Measurements from ENCODE around the gene KIR2DL1.
"Not testable (repeated sequence)": the region's sequence is repeated elsewhere in the genome, so short reads cannot be mapped to it uniquely, and the experiment has no call there.

KIR2DL1 gene

DNA sequence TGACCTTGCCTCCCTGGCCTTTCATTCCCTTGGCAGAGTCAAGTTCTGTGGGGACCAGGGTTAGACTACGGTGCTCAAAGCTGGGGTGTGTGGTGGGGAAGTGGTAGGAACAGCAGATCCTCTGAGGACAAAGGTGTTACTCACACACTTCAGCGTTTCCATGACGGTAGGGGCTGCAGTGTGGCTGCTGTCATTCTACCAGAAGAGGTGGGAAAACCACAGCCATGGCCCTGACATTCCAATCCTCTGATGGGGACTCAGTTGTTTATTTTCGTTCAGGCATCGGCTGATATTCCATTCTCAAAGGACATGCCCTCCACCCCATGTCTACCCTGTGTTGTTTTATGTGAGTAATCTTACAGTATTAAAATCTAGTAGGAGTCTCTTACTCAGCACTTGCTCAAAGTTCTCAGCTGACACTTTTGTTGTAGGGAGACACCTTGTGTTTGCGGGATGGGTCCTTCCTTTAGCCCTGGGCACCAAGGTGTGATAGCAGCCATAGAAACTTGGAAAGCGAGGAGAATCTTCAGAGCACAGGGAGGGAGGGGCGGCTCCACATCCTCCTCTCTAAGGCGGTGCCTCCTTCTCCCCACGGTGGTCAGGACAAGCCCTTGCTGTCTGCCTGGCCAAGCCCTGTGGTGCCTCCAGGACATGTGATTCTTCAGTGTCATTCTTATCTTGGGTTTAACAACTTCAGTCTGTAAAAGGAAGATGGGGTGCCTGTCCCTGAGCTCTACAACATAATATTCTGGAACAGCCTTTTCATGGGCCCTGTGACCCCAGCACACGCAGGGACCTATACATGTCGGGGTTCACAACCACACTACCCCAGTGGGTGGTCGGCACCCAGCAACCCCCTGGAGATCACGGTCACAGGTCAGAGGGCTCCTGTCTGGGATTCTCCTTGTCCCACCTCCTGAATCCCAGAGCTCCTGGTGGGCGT lies 1.7 kb downstream of the KIR2DL1 start:
- DNase-seq (ENCODE audit: low spot score) = peak; percentile 26

DNA sequence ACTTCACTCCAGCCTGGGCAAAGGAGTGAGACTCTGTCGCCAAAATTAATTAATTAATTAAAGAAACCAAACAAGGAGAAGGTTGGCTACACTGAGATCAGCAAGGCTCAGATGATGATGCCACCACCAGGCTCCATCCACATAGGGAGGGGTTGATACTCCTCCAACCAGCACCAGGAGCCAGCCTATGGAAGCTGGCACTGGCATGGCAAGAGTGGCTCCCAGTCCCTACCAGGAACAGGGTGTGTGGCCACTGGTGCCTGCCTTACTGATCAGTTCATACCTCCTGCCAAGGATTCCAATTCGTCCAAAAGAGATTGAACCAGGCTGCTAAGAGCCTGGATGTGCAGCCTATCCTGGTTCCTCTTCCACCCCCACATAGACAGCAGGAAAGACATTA lies 3.1 kb downstream of the KIR2DL1 start:
- DNase-seq (ENCODE audit: low spot score) = not testable (repeated sequence)

DNA sequence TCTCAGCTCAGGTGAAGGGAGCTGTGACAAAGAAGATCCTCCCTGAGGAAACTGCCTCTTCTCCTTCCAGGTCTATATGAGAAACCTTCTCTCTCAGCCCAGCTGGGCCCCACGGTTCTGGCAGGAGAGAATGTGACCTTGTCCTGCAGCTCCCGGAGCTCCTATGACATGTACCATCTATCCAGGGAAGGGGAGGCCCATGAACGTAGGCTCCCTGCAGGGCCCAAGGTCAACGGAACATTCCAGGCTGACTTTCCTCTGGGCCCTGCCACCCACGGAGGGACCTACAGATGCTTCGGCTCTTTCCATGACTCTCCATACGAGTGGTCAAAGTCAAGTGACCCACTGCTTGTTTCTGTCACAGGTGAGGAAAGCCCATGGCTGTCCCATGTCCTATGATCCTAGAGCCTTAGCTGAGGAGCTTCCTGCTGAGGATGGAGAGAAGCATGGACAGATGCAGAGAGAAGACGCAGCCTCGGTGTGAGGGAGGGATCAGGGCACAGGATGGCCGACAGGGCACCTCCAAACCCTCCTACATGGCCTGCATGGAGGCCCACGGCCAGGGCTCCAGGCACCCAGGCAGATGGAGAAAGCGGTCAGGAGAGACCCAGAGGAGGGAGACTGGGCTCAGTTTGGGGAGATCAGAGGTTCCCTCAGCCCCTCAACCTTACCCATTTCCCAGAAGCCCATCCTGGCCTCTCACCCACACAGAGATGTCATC lies 5.7 kb downstream of the KIR2DL1 start:
- not testable (repeated sequence) for DNase-seq (ENCODE audit: low spot score)

DNA sequence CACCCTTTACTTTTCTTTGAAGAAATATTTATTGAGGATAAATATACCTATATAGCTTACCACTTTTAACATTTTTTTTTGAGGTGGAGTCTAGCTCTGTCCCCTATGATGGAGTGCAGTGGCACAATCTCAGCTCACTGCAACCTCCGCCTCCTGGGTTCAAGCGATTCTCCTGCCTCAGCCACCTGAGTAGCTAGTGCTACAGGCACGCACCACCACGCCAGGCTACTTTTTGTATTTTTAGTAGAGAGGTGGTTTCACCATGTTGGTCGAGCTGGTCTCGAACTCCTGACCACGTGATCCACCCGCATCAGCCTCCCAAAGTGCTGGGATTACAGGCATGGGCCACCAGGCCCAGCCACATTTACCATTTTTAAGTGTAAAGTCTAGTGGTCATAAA lies 6.2 kb downstream of the KIR2DL1 start:
- not testable (repeated sequence) for DNase-seq (ENCODE audit: low spot score)

DNA sequence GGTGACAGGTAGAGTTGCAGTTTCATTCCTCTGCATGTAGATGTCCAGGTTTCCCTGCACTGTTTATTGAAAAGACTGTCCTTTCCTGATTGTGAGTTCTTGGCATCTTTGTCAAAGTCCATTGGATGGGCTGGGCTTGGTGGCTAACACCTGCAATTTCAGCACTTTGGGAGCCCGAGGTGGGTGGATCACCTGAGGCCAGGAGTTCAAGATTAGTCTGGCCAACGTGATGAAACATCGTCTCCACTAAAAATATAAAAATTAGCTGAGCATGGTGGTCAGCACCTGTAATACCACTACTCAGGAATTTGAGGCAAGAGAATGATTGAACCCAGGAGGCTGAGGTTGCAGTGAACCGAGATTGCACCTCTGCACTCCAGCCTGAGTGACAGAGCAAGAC lies 8.3 kb downstream of the KIR2DL1 start:
- DNase-seq (ENCODE audit: low spot score) = not testable (repeated sequence)

DNA sequence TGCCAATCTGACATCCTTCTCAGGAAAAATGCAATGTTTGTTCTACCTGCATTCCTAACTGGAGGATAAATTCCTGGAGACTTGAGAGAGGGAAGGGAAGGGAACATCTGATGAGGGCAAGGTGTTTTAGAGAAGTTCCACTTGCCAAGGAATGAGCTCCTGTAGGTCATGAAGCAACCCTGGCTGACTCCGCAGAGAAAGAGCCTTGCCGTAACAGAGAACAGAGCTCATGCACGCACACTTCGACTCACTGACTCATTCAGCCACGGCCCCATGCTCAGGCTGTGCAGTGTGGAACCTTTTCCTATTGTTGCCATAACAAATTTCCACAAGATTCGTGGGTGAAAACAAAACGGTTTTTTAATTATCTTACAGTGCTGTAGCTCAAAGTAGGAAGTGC lies 9.3 kb downstream of the KIR2DL1 start:
- not testable (repeated sequence) for DNase-seq (ENCODE audit: low spot score)

DNA sequence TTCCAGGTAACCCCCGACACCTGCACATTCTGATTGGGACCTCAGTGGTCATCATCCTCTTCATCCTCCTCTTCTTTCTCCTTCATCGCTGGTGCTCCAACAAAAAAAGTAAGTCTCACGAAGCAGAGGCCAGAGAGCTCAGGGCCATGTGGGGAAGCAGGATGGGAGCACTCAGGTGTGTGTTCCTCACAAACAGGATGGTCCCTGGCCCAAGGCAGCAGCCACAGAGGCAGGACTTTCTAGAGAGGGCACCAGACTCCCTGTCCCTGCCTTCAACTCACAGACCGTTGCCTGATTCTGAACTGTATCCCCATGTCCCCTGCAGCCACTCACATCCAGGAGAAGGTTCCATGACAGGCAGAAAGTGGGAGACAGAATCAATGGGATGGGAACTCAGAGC lies 13.3 kb downstream of the KIR2DL1 start:
- not testable (repeated sequence) for DNase-seq (ENCODE audit: low spot score)

DNA sequence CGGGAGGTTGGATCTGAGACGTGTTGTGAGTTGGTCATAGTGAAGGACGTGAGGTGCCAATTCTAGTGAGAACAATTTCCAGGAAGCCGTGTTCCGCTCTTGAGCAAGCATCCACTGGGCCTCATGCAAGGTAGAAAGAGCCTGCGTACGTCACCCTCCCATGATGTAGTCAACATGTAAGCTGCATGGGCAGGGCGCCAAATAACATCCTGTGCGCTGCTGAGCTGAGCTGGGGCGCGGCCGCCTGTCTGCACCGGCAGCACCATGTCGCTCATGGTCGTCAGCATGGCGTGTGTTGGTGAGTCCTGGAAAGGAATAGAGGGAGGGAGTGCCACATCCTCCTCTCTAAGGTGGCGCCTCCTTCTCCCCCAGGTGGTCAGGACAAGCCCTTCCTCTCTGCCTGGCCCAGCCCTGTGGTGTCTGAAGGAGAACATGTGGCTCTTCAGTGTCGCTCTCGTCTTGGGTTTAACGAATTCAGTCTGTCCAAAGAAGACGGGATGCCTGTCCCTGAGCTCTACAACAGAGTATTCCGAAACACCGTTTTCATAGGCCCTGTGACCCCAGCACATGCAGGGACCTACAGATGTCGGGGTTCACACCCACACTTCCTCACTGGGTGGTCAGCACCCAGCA lies 16.6 kb downstream of the KIR2DL1 start:
- DNase-seq (ENCODE audit: low spot score) = not testable (repeated sequence)

DNA sequence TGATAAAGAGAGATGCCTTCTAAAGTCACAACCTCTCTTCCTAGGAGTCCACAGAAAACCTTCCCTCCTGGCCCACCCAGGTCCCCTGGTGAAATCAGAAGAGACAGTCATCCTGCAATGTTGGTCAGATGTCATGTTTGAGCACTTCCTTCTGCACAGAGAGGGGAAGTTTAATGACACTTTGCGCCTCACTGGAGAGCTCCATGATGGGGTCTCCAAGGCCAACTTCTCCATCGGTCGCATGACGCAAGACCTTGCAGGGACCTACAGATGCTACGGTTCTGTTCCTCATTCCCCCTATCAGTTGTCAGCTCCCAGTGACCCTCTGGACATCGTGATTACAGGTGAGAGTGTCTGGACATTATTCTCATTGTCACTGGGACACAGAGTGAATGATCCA lies 18.6 kb downstream of the KIR2DL1 start:
- DNase-seq (ENCODE audit: low spot score) = not testable (repeated sequence)

DNA sequence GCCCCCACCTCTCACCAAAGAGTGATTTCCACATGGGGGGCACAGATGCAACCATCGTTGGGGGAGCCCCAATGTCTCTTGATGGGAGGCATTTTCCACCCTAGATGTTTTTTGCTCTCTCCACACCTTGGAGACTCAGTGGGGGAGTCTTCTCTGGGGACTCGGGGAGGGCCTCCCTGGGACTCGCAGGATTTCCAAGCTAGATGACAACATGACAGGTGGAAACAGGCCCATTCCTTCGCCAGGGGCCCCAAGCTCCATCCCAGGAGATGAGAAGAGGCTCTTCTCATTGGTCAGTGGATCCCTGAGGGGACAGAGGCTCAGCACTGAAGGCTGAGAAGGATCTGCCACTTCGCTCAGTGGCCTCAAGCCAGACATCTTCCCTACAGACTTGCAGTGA lies 21.1 kb downstream of the KIR2DL1 start:
- no peak for DNase-seq (ENCODE audit: low spot score)

DNA sequence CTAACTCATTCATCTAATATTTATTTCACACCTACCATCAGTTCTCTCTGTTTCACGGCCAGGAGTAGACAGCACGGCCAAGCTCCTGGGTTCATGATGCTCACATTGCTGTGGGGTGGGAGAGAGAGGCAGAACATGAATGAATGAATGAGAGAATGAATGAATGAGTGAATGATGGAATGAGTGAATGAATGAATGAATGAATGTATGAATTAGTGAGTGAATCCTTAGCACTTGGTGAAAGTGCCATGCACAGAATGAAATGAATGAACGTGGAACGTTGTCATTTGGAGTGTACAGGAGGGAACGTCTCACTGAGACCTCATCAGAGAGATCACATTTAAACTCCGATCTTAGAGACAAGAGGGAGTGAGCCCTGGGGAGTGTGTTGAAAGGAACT lies 21.9 kb downstream of the KIR2DL1 start:
- no peak for DNase-seq (ENCODE audit: low spot score)

DNA sequence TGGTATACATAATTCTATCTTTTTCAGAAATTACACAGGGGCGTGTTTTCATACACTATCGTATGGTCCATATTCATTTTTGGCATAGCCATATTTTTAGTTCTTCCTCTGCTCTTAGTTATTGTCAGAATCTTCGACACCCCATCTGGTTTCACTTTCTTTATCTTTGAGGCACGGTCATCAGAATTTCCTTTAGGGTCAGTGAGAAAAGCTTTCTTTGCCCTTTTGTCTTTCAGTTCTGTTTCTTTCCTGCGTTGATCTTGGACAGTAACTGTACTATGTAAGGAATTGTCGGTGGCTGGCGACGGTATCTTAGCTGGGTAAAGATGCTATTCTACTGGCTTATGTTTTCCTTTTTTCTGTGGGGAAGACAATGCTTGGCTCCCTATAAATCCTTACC lies 23.2 kb downstream of the KIR2DL1 start:
- DNase-seq (ENCODE audit: low spot score) = no peak

DNA sequence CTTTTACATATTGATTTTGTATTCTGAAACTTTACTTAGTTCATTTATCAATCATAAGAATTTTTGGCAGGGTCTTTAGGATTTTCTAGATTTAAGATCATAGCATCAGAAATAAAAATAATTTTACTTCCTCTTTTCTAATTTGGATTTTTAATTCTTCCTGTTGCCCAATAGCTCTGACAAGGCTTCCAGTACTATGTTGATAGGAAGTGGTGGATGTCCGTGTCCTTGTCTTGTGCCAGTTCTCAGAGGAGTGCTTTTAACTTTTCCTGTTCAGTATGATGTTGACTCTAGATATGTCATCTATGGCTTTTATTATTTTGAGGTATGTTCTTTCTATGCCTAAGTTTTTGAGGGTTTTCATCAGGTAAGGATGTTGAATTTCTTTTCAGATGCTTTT lies 26.2 kb downstream of the KIR2DL1 start:
- no peak for DNase-seq (ENCODE audit: low spot score)

DNA sequence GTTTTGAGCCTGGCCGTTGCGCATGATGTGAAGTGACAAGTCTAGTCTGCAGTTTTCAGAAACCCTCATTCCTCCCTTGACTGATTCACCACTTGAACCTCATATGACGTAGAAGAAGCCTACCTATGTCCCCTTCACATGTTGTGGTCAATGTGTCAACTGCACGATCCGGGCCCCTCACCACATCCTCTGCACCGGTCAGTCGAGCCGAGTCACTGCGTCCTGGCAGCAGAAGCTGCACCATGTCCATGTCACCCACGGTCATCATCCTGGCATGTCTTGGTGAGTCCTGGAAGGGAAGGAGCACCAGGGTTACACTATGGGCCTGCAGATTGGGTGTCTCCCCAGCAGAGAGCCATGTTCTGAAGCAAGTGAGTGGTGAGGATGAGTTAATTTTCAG lies 33.8 kb downstream of the KIR2DL1 start, which contains the start of gene KIR2DL4:
TSS of gene KIR2DL4 (plus strand) at position 201 of the 400 bp plus-strand sequence. CDS start at position 243, 42 bp downstream.
- DNase-seq (ENCODE audit: low spot score) = no peak

DNA sequence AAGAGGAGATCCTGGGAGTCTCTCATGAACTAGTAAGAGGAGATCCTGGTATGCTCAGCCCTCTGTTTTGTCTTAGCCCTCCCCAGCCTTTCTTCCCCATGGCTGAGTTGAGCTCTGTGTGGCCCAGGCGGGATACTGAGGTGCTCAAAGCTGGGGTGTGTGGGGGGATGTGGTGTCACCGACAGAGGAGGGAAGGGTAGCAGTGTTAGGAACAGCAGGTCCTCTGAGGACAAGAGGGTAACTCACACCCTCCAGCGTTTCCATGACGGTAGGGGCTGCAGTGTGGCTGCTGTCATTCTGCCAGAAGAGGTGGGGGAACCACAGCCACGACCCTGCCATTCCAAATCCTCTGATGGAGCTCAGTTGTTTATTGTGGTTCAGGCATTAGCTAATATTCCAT lies 34.5 kb downstream of the KIR2DL1 start:
- DNase-seq (ENCODE audit: low spot score) = no peak

DNA sequence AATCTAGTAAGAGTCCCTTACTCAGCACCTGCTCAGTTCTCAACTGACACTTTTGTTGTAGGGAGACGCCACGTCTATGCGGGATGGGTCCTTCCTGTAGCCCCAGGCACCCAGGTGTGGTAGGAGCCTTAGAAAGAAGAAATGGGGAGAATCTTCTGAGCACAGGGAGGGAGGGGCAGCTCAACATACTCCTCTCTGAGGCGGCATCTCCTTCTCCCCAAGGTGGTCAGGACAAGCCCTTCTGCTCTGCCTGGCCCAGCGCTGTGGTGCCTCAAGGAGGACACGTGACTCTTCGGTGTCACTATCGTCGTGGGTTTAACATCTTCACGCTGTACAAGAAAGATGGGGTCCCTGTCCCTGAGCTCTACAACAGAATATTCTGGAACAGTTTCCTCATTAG lies 35.0 kb downstream of the KIR2DL1 start:
- DNase-seq (ENCODE audit: low spot score) = no peak

DNA sequence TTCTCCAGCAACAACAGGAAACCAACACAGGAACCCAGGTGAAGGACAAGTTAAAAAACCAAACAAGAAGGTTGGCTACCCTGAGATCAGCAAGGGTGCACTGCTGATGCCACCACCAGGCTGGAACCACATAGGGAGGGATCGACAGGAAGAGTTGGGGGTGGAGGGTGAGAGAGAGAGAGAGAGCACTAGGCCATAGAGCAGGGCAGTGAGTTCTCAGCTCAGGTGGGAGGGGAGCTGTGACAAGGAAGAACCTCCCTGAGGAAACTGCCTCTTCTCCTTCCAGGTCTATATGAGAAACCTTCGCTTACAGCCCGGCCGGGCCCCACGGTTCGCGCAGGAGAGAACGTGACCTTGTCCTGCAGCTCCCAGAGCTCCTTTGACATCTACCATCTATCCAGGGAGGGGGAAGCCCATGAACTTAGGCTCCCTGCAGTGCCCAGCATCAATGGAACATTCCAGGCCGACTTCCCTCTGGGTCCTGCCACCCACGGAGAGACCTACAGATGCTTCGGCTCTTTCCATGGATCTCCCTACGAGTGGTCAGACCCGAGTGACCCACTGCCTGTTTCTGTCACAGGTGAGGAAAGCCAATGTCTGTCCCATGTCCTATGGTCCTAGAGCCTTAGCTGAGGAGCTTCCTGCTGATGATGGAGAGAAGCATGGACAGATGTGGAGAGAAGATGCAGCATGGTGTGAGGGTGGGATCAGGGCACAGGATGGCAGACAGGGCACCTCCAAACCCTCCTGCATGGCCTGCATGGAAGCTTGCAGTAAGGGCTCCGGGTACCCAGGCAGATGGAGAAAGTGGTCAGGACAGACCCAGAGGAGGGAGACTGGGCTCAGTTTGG lies 36.3 kb downstream of the KIR2DL1 start:
- no peak for DNase-seq (ENCODE audit: low spot score)

DNA sequence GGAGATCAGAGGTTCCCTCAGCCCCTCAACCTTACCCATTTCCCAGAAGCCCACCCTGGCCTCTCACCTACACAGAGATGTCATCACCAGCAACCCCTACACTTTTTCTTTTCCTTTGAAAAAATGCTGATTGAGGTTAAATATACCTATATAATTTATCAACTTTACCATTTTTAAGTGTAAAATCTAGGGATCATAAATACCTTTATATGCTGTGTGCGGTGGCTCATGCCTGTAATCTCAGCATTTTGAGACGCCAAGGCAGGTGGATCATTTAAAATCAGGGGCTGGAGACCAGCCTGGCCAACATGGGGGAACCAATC lies 36.9 kb downstream of the KIR2DL1 start:
- no peak for DNase-seq (ENCODE audit: low spot score)

DNA sequence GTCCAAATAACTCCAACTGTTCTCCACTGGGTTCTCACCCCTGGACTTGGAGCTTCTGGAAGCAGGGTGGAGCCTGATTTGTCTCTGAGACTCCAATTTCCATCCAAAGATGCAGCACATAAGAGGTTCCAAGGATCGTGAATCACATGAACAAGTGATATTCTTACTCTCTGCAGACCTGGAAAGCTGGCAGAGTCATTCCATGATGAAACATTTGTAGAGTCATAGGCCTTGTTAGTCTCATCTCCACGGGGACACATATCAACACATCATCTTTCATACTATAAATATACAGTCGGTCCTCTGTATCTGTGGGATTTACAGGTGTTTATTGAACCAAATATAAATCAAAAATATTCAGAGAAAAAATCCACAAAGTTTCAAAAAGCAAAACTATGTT lies 45.0 kb downstream of the KIR2DL1 start:
- DNase-seq (ENCODE audit: low spot score) = not testable (repeated sequence)

DNA sequence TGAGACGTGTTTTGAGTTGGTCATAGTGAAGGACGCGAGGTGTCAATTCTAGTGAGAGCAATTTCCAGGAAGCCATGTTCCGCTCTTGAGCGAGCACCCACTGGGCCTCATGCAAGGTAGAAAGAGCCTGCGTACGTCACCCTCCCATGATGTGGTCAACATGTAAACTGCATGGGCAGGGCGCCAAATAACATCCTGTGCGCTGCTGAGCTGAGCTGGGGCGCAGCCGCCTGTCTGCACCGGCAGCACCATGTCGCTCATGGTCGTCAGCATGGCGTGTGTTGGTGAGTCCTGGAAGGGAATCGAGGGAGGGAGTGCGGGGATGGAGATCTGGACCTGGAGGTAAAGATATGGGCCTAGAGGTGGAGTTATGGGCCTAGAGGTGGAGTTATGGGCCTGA lies 46.7 kb downstream of the KIR2DL1 start, which contains the start of gene KIR3DL1:
TSS of gene KIR3DL1 (plus strand) at position 218 of the 400 bp plus-strand sequence.
- not testable (repeated sequence) for DNase-seq (ENCODE audit: low spot score)

DNA sequence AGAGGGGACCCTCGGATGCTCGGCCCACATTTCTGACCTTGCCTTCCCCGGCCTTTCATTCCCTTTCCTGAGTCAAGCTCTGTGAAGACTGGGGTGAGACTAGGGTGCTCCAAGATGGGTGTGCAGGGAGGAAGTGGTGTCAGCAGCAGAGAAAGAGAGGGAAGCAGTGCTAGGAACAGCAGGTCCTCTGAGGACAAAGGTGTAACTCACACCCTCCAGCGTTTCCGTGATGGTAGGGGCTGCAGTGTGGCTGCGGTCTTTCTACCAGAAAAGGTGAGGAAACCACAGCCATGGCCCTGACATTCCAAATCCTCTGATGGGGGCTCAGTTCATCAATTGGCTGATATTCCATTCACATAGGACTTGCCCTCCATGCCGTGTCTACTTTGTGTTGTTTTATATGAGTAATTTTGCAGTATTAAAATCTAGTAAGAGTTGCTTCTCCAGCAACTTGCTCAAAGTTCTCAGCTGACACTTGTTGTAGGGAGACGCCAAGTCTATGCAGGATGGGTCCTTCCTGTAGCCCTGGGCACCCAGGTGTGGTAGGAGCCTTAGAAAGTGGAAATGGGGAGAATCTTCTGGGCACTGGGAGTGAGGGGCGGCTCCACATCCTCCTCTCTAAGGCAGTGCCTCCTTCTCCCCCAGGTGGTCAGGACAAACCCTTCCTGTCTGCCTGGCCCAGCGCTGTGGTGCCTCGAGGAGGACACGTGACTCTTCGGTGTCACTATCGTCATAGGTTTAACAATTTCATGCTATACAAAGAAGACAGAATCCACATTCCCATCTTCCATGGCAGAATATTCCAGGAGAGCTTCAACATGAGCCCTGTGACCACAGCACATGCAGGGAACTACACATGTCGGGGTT lies 48.3 kb downstream of the KIR2DL1 start:
- DNase-seq (ENCODE audit: low spot score) = no peak
